ENCODE results near the gene ATP5PF.

DNA sequence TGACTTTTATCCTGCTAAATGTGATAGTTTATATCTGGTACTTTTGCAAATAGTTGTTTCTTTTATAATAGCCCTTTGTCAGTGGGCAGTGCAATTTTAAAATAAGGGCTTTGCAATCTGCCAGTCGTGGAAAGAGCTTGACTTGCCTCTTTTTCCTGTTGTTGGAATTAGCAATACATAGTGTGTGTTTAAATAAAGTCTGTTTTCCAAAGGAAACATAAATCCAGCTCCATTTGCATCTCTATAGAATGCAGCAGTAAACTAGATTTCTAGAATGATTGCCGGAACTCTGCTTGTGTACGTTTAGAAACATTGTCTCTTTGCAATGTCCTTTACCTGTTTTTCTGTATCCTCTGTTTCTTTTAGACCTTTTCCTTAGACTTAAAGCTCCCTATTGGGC lies 33.2 kb upstream of the ATP5PF start:
- TF ChIP-seq, protein P1, sequence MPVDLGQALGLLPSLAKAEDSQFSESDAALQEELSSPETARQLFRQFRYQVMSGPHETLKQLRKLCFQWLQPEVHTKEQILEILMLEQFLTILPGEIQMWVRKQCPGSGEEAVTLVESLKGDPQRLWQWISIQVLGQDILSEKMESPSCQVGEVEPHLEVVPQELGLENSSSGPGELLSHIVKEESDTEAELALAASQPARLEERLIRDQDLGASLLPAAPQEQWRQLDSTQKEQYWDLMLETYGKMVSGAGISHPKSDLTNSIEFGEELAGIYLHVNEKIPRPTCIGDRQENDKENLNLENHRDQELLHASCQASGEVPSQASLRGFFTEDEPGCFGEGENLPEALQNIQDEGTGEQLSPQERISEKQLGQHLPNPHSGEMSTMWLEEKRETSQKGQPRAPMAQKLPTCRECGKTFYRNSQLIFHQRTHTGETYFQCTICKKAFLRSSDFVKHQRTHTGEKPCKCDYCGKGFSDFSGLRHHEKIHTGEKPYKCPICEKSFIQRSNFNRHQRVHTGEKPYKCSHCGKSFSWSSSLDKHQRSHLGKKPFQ (tag by site-specific recombination; IDR thresholded peaks at IDR 0.05), result no peak
- TF ChIP-seq, protein P2, sequence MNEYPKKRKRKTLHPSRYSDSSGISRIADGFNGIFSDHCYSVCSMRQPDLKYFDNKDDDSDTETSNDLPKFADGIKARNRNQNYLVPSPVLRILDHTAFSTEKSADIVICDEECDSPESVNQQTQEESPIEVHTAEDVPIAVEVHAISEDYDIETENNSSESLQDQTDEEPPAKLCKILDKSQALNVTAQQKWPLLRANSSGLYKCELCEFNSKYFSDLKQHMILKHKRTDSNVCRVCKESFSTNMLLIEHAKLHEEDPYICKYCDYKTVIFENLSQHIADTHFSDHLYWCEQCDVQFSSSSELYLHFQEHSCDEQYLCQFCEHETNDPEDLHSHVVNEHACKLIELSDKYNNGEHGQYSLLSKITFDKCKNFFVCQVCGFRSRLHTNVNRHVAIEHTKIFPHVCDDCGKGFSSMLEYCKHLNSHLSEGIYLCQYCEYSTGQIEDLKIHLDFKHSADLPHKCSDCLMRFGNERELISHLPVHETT (tag by site-specific recombination; IDR thresholded peaks at IDR 0.05), result no peak
